GM12875 (cell line): ENCODE results near the gene ABCB1.
A peak's percentile ranks its signal among the peaks of the same experiment; 100 is the strongest.
"Not testable (repeated sequence)": the region's sequence is repeated elsewhere in the genome, so short reads cannot be mapped to it uniquely, and the experiment has no call there.

ENCODE experiments used
- H3K4me3 ChIP-seq: one replicate; pipeline ENCODE4 v1.5.1; 2011; ENCODE audit warnings: low read depth, low read length, control low read depth
- CTCF ChIP-seq: IDR thresholded peaks from 2 replicates; pipeline ENCODE4 v1.5.1; 2011; ENCODE audit warnings: low read depth, mild to moderate bottlenecking, control low read depth, inconsistent platforms, low read length, moderate library complexity, borderline replicate concordance; ENCODE audit not compliant: insufficient read depth

The ABCB1 gene

GRCh38 chr7:87476179-87476557 is 124.5 kb downstream of the ABCB1 start:
- no peak for TF ChIP-seq CTCF
- H3K4me3 ChIP-seq, result no peak overlapping the region

- TF ChIP-seq CTCF, result no peak
- peak within 1 kb of the TSS; percentile 62 for H3K4me3 ChIP-seq
These were observed 125.1 kb downstream of the ABCB1 start, which contains the start of gene ABCB4 for GRCh38 chr7:87475359-87476178. TSS of gene ABCB4 (minus strand) at chr7:87475680. CDS start at chr7:87475465, 215 bp downstream.

- H3K4me3 ChIP-seq, result peak overlapping the region; percentile 62
- TF ChIP-seq CTCF, result no peak
These were observed 125.9 kb downstream of the ABCB1 start for GRCh38 chr7:87474533-87475358.

- TF ChIP-seq CTCF, result no peak
- H3K4me3 ChIP-seq, result no peak overlapping the region
These were observed 126.7 kb downstream of the ABCB1 start for GRCh38 chr7:87473986-87474385.

GRCh38 chr7:87473192-87473591 is 127.5 kb downstream of the ABCB1 start:
- TF ChIP-seq CTCF, result no peak
- no peak overlapping the region for H3K4me3 ChIP-seq

- no peak overlapping the region for H3K4me3 ChIP-seq
- no peak for TF ChIP-seq CTCF
These were observed 129.2 kb downstream of the ABCB1 start for GRCh38 chr7:87471473-87471872.

- H3K4me3 ChIP-seq, result not testable (repeated sequence)
These were observed 131.5 kb downstream of the ABCB1 start for GRCh38 chr7:87469204-87469603.

GRCh38 chr7:87465534-87465880 is 135.2 kb downstream of the ABCB1 start:
- H3K4me3 ChIP-seq, result not testable (repeated sequence)

- H3K4me3 ChIP-seq, result not testable (repeated sequence)
These were observed 135.7 kb downstream of the ABCB1 start for GRCh38 chr7:87464830-87465533.
